GM12865 (cell line): Measurements from ENCODE around the gene C4orf54.

ENCODE experiments used
- DNase-seq: peaks from one replicate; pipeline ENCODE4 v3.0.0; 2010; ENCODE audit warnings: low read depth
- H3K4me3 ChIP-seq: 2 replicates; pipeline ENCODE4 v1.5.1; 2011; ENCODE audit warnings: mild to moderate bottlenecking, low read depth, low read length, control low read depth
- TF ChIP-seq, protein P1 (sequence below): IDR thresholded peaks from 2 replicates; pipeline ENCODE4 v1.5.1; 2011; ENCODE audit warnings: low read length, control low read depth, low read depth, inconsistent platforms; ENCODE audit not compliant: insufficient read depth; ENCODE audit errors: missing control alignments

The C4orf54 gene

DNA sequence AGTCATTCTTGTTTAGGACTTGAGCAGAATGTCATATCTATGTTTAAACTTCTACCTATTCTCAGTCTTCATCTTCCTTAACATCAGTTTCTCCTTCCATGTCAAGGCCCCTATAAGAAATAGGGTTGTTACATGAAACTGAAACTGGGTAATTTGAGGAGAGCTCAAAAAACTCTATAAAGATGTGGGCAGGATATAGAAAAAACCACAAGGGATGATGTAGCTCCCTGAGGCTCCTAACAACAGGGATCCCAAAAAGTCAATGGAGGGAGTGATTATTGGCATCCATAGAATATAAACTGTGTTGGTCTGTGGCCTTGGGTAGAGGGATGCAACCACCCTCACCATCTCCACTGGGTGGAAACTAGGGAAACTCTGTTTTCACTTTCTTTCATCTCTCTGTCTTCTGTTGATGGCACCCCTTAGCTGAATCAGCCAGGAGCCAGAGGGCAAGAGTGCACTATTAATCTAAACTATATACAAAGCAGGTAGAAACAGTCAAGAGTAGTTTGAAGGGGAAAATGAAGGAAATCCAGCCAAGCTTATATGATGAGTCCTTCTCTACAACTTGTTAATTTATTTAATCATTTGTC is 27.6 kb downstream of the C4orf54 start:
- TF ChIP-seq, protein P1, sequence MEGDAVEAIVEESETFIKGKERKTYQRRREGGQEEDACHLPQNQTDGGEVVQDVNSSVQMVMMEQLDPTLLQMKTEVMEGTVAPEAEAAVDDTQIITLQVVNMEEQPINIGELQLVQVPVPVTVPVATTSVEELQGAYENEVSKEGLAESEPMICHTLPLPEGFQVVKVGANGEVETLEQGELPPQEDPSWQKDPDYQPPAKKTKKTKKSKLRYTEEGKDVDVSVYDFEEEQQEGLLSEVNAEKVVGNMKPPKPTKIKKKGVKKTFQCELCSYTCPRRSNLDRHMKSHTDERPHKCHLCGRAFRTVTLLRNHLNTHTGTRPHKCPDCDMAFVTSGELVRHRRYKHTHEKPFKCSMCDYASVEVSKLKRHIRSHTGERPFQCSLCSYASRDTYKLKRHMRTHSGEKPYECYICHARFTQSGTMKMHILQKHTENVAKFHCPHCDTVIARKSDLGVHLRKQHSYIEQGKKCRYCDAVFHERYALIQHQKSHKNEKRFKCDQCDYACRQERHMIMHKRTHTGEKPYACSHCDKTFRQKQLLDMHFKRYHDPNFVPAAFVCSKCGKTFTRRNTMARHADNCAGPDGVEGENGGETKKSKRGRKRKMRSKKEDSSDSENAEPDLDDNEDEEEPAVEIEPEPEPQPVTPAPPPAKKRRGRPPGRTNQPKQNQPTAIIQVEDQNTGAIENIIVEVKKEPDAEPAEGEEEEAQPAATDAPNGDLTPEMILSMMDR: no peak
- DNase-seq: no peak
- no peak overlapping the region for H3K4me3 ChIP-seq

DNA sequence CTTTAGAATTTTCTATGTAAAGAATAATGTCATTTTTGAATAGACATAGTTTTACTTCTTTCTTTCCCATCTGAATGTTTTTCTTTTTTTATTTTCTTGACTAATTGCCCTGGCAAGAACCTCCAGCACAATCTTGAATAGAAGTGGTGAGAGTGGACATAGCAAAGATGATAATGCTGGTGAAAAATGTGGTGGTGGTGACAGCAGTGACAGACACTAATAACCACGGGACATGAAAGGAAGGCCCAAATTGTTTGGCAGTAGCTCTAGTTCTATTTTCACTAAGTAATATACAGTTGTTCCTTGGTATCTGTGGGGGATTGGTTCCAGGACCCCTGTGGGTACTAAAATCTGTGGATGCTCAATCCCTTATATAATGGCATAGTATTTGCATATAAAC is 29.6 kb downstream of the C4orf54 start:
- H3K4me3 ChIP-seq: no peak overlapping the region
- no peak for DNase-seq
- TF ChIP-seq, protein P1: no peak

DNA sequence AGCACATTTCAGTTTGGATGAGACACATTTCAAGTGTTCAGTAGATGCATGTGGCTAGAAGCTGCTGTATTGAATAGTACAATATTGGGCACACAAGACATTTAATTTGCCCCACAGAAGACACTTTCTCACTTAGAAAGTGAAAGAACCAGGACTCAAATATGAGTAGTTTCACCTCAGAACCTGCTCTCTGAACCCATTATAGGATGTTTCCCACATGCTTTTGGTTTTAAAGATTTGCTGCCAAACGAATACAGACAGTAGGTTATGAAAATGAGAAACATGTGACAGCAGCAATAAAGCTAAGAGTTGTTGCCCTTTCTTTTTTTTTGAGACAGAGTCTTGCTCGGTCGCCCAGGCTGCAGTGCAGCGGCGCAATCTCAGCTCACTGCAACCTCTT is 32.3 kb downstream of the C4orf54 start:
- DNase-seq: peak; percentile 52
- TF ChIP-seq, protein P1: no peak
- no peak overlapping the region for H3K4me3 ChIP-seq

DNA sequence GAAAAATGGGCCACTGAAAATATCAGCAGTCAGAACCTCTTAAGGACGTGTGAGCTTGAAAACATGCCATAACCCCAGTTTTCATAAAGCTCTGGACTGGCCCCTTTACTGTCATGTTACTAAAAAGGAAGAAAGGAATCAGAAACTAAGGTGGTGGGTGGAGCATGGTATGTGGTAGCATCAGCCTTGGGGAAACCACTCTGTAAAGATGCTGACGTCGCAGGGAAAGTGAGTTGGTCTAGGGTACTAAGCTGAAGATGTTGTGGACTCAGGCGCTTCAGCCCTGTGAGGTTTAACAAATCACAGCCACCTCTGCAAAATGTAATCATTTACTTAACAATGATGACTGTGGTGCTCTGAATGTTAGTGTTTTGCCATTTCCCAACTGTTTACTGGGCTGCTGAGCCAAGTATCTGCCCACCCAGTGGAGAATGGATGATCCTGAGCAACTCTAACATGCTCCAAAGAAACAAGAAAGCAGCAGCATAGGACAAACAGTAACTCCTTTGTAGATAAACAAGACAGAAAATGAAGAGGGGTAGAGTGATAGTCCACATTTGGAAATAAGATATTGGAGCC is 33.4 kb downstream of the C4orf54 start:
- no peak overlapping the region for H3K4me3 ChIP-seq
- TF ChIP-seq, protein P1: no peak
- no peak for DNase-seq

DNA sequence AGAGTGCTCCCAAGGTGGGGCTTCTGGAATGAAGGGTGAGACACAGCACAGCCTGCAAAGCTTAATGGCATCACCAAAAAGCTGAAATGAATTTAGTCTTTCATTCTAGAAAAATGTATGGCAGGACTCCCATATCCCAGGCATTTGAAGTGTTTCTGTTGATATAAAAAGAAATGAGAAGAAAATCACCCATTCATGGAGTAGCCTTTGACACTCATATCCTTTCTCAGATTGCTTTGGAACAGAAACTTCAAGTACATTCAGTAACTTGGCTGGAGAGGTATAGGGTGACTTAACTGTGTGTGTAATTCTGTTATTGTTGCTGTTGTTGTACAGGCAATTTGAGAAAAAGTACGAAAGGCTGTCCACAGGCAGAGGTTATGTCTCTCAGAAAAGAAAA is 35.3 kb downstream of the C4orf54 start:
- no peak for DNase-seq
- TF ChIP-seq, protein P1: no peak

DNA sequence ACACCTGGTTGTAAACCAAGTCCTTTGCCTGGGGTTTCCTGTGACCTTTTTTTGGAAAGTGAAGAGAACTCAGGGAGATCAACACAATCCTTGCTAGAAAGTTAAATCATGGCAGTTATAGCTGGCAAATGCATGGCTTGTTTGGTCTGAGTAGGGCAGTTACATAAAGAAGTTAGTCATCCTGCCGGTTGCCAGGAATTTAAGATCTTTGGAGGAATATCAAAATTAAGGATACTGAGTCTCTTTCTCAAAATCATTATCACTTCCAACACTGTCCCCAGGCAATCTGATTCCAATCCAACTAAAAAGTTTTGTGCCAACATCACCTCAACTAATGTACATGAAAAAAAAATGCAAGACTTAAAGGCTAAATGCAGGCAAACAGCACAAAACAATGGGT is 40.3 kb downstream of the C4orf54 start:
- H3K4me3 ChIP-seq: no peak overlapping the region
- TF ChIP-seq, protein P1: no peak
- no peak for DNase-seq

More for the DNA sequence above, 35.3 kb downstream of the C4orf54 start:
- no peak overlapping the region for H3K4me3 ChIP-seq
